IMR-90 (cell line): ENCODE results near the gene ZNF594. TPM values are rescaled to one million over a fixed set of nuclear protein-coding genes. Genes with fewer than 3 reads are reported as not detected.
"Not testable (repeated sequence)": the region's sequence is repeated elsewhere in the genome, so short reads cannot be mapped to it uniquely, and the experiment has no call there.

Source experiments
- ATAC-seq: fragments of 200-7000 bp; cut with Tn5 transposase; 2 replicates; pipeline ENCODE4 v1.9.1; 2020; ENCODE audit warnings: low read depth, mild to moderate bottlenecking, moderate library complexity
- BruUV-seq: library from RNA; stranded (reverse); fragments of 400-500 nt; replicated peaks from 2 replicates; lab custom pipeline; 2021; lab: Mats Ljungman, UMichigan
- CTCF ChIA-PET: fragments of 300-600 bp; formaldehyde crosslinking; extraction: SDS; loops from one replicate; lab custom pipeline; 2021; ENCODE audit warnings: antibody characterized with exemption; lab: Yijun Ruan, JAX
- POLR2A ChIA-PET: fragments of 300-600 bp; sonication (Branson Sonifier 250); formaldehyde crosslinking; loops from one replicate; lab custom pipeline; 2022; ENCODE audit warnings: antibody characterized with exemption; ENCODE audit not compliant: unreplicated experiment; lab: Charles Lee
- DNase-seq: peaks from one replicate; pipeline ENCODE4 v3.0.0; 2013
- H2AFZ ChIP-seq: replicated peaks from 2 replicates; pipeline ENCODE3; 2013; ENCODE audit warnings: low read length, mild to moderate bottlenecking; ENCODE audit not compliant: poor library complexity
- H2AK5ac ChIP-seq: 2 replicates; pipeline ENCODE4 v1.6.1; 2013; ENCODE audit warnings: low read depth, low read length, inconsistent platforms
- H2AK9ac ChIP-seq: replicated peaks from 2 replicates; pipeline ENCODE3; 2013; ENCODE audit warnings: mild to moderate bottlenecking, low read depth, low read length, moderate library complexity; ENCODE audit not compliant: poor library complexity
- H2BK120ac ChIP-seq: 2 replicates; pipeline ENCODE4 v1.6.1; 2013; ENCODE audit warnings: low read depth, low read length, inconsistent platforms
- H2BK15ac ChIP-seq: 3 replicates; pipeline ENCODE4 v1.6.1; 2013; ENCODE audit warnings: low read depth, low read length, inconsistent platforms
- H2BK20ac ChIP-seq: 2 replicates; pipeline ENCODE4 v1.6.1; 2013; ENCODE audit warnings: low read depth, mild to moderate bottlenecking, inconsistent platforms, low read length, moderate library complexity
- H2BK5ac ChIP-seq: 2 replicates; pipeline ENCODE4 v1.6.1; 2013; ENCODE audit warnings: mild to moderate bottlenecking, low read depth, low read length, inconsistent platforms; ENCODE audit not compliant: poor library complexity, severe bottlenecking
- H3K14ac ChIP-seq: replicated peaks from 2 replicates; pipeline ENCODE4 v1.6.1; 2013; ENCODE audit warnings: low read depth, low read length, inconsistent platforms
- H3K18ac ChIP-seq: 2 replicates; pipeline ENCODE4 v1.6.1; 2013; ENCODE audit warnings: low read depth, low read length, control low read depth
- H3K23ac ChIP-seq: 2 replicates; pipeline ENCODE4 v1.6.1; 2013; ENCODE audit warnings: low read depth, low read length, inconsistent platforms
- H3K27ac ChIP-seq: 2 replicates; pipeline ENCODE4 v1.5.1; 2013; ENCODE audit warnings: mild to moderate bottlenecking, control low read depth, low read length; ENCODE audit not compliant: insufficient read depth
- H3K27me3 ChIP-seq: 2 replicates; pipeline ENCODE4 v1.6.1; 2013; ENCODE audit warnings: low read length; ENCODE audit not compliant: control insufficient read depth, insufficient read depth
- H3K36me3 ChIP-seq: 2 replicates; pipeline ENCODE4 v1.6.1; 2013; ENCODE audit warnings: low read length, mixed read lengths; ENCODE audit not compliant: control insufficient read depth, insufficient read depth
- H3K4ac ChIP-seq: 2 replicates; pipeline ENCODE4 v1.6.1; 2013; ENCODE audit warnings: low read depth, low read length, inconsistent platforms
- H3K4me1 ChIP-seq: 2 replicates; pipeline ENCODE4 v1.6.1; 2013; ENCODE audit warnings: low read length, mixed read lengths; ENCODE audit not compliant: control insufficient read depth, insufficient read depth
- H3K4me2 ChIP-seq: 2 replicates; pipeline ENCODE4 v1.6.1; 2013; ENCODE audit warnings: low read depth, mild to moderate bottlenecking, control low read depth, low read length, moderate library complexity
- H3K4me3 ChIP-seq: 2 replicates; pipeline ENCODE4 v1.5.1; 2013; ENCODE audit warnings: low read depth, mild to moderate bottlenecking, control low read depth, low read length, moderate library complexity; ENCODE audit not compliant: insufficient read depth
- H3K56ac ChIP-seq: 2 replicates; pipeline ENCODE4 v1.6.1; 2013; ENCODE audit warnings: low read length, inconsistent platforms; ENCODE audit not compliant: insufficient read depth; ENCODE audit errors: extremely low read depth
- H3K79me1 ChIP-seq, 2 experiments: 2 replicates each; pipeline ENCODE4 v1.6.1; 2013; ENCODE audit warnings: low read length in 2 of 2, inconsistent platforms in 1 of 2, low read depth in 1 of 2
- H3K9ac ChIP-seq: 2 replicates; pipeline ENCODE4 v1.6.1; 2013; ENCODE audit warnings: low read depth, low read length, control low read depth
- H3K9me1 ChIP-seq: 2 replicates; pipeline ENCODE4 v1.6.1; 2013; ENCODE audit warnings: low read length, inconsistent platforms; ENCODE audit not compliant: insufficient read depth
- H3K9me3 ChIP-seq: 2 replicates; pipeline ENCODE4 v1.6.1; 2013; ENCODE audit warnings: low read length; ENCODE audit not compliant: control insufficient read depth, insufficient read depth
- H4K20me1 ChIP-seq: 2 replicates; pipeline ENCODE4 v1.6.1; 2013; ENCODE audit warnings: low read length, inconsistent platforms; ENCODE audit not compliant: insufficient read depth
- H4K5ac ChIP-seq: 2 replicates; pipeline ENCODE4 v1.6.1; 2013; ENCODE audit warnings: mild to moderate bottlenecking, low read depth, low read length, control low read depth
- H4K8ac ChIP-seq, 2 experiments: 2 replicates each; pipeline ENCODE4 v1.6.1; 2013; ENCODE audit warnings: low read depth in 2 of 2, low read length in 2 of 2, control low read depth in 1 of 2, inconsistent platforms in 1 of 2
- H4K91ac ChIP-seq: 2 replicates; pipeline ENCODE4 v1.6.1; 2013; ENCODE audit warnings: low read depth, low read length, inconsistent platforms; ENCODE audit not compliant: insufficient read depth
- WGBS, 2 experiments: methylation state at CpG; one replicate each; pipeline versions ENCODE4 v1.1.5 to v1.1.7; 2013; ENCODE audit warnings: missing lambda C conversion rate in 2 of 2; ENCODE audit not compliant: insufficient read length in 1 of 2; ENCODE audit errors: extremely low coverage in 2 of 2; 5-methylcytosine and 5-hydroxymethylcytosine counted together
- dilution Hi-C: fragments of 300-500 bp; cut with HindIII; formaldehyde crosslinking; loops from one replicate; pipeline ENCODE4 v1.14.3; 2018; ENCODE audit warnings: low sequenced_read_pairs; ENCODE audit not compliant: unreplicated experiment
- in situ Hi-C: fragments of 300-500 bp; cut with MboI; formaldehyde crosslinking; loops from 3 replicates; pipeline ENCODE4 v1.14.3; 2019; ENCODE audit warnings: low sequenced_read_pairs, inconsistent platforms, mixed read lengths
- intact Hi-C: fragments of 100-400 bp; cut with micrococcal nuclease; formaldehyde crosslinking; loops from 2 replicates; pipeline ENCODE4 v1.10.0; 2022
- polyA plus RNA-seq, 3 experiments: library from polyadenylated mRNA; depleted of rRNA; stranded (reverse); fragments of >200 nt; gene quantifications; 2 replicates each; pipeline ENCODE4 v1.2.3, GENCODE V29; 2012; ENCODE audit warnings: low replicate concordance in 1 of 3
- total RNA-seq: library from RNA; depleted of rRNA; stranded (reverse); fragments of >200 nt; gene quantifications from 2 replicates; pipeline ENCODE4 v1.2.3, GENCODE V29; 2012

ZNF594 gene
- total and polyA plus RNA-seq, 2 of the 4 experiments (the other 2 are of a cell fraction), result 2.5 to 7.2 TPM

- H4K5ac ChIP-seq, H2BK120ac ChIP-seq, CTCF ChIA-PET, H2AK5ac ChIP-seq, H3K79me1 ChIP-seq, H3K9ac ChIP-seq, in situ Hi-C loops, H2BK5ac ChIP-seq, H2BK20ac ChIP-seq, H4K8ac ChIP-seq, H3K4me2 ChIP-seq, H3K36me3 ChIP-seq, H3K9me3 ChIP-seq, H3K4me3 ChIP-seq, DNase-seq, ATAC-seq, H2BK15ac ChIP-seq, POLR2A ChIA-PET, H3K4me1 ChIP-seq, H3K56ac ChIP-seq, BruUV-seq, dilution Hi-C loops, H3K18ac ChIP-seq, H2AFZ ChIP-seq, H4K20me1 ChIP-seq, H3K27me3 ChIP-seq, H4K91ac ChIP-seq, H3K9me1 ChIP-seq, H2AK9ac ChIP-seq, H3K4ac ChIP-seq, H3K27ac ChIP-seq, H3K23ac ChIP-seq, intact Hi-C loops, H3K14ac ChIP-seq: not testable (repeated sequence)
- WGBS, 2 experiments, result 76% methylated on average over 4 of the region's 14 CpGs; no CpG with 5 or more reads in 1 of the 2 experiments
These were observed 54.9 kb downstream of the ZNF594 start for GRCh38 chr17:5136580-5137412.
